ENCODE measurements around the gene RNF157.
A peak's percentile ranks its signal among the peaks of the same experiment; 100 is the strongest.
"Not testable (repeated sequence)": the region's sequence is repeated elsewhere in the genome, so short reads cannot be mapped to it uniquely, and the experiment has no call there.

The RNF157 gene

GRCh38 chr17:76189741-76190140 lies 50.6 kb downstream of the RNF157 start:
- DNase-seq (ENCODE audit: low spot score): no peak

DNA sequence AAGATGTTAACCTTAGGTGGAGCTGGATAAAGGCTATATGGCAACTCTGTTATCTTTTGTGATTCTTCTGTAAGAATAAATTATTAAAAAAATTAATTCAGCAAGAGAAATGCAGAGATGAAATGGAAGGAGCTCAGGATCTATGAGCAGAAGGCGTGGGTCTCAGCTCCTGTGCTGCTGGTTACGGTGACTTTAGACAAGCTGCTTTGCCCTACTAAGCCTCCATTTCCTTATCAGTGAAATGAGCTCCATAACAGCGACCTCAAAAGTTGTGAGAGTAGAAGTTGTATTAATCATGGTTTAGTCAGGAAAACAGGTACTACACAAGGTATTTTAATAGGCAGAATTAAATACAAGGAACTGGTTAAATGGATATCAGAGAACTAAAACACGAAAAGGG lies 51.0 kb downstream of the RNF157 start:
- no peak for DNase-seq (ENCODE audit: low spot score)

DNA sequence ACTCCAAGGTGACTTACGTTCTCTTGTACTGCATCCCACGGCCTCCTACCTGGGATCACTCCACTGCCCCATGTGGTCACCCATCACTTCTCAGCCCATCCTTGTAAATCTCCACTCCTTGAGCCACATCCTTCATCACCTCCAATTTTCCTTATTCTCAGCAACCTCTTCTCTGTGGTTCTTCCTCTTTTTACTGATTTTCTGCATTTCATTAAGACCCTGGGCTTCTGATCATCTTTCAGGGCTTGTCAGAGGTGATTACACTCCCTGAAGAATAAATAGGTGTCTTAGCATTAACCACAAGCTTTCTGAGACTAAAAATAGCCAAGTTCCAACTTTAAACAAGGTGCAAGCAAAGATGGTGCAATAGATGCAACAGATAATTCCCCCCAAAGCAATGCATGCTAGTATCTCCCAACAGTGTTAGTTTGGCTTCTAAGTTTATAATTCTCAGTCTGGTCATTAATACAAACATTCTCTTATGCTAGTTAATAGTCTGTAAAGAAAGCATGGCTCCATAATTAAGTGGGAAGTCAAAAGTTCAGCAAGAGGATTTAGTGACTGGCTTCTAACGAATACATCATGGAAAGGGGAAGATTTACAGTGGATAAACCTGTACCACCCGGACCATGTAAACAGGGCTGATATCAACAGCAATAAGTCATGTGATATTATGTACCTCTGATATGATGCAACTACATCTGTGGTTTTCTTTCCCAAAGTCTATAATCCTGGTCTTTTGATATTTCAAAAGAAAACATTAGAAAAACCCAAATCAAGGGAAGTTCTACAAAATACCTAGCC lies 51.9 kb downstream of the RNF157 start:
- no peak for DNase-seq (ENCODE audit: low spot score)

- not testable (repeated sequence) for DNase-seq (ENCODE audit: low spot score)
These were observed 53.5 kb downstream of the RNF157 start for GRCh38 chr17:76186774-76187173.

- no peak for DNase-seq (ENCODE audit: low spot score)
These were observed 56.0 kb downstream of the RNF157 start for GRCh38 chr17:76184290-76184689.

DNA sequence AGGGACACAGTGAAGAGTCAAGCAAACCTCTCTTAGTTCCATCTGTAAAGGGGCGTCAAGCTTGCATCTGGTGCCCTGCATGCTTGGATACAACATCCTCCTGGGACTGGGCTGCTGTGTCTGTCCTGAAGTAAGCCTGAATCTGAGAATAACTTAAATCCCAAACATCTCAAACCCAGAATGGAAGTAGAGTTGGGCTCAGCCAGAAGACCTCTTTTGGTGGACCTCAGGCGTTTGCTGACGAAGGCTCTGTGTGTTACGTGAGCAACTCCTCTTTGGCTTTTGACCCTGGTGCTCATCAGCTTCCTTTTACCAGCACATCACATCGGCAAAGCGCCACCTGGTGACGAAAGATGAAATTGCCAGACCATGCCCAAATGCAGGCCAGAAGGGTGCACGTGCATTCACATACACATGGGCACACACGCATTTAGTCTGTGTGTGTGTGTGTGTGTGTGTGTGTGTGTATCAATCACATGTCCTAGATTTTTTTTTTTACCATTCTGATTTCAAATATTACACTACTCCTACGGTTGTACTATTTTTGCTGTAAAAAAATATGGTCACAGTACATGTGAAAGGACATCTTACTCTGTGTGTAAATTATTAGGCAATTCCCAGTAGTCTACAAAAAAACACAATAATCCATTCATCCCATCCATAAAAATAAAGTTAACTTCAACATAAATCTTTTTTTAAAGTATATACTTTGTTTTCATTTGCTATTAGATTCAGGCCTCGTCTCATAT lies 58.1 kb downstream of the RNF157 start:
- peak; percentile 88 for DNase-seq (ENCODE audit: low spot score)

DNA sequence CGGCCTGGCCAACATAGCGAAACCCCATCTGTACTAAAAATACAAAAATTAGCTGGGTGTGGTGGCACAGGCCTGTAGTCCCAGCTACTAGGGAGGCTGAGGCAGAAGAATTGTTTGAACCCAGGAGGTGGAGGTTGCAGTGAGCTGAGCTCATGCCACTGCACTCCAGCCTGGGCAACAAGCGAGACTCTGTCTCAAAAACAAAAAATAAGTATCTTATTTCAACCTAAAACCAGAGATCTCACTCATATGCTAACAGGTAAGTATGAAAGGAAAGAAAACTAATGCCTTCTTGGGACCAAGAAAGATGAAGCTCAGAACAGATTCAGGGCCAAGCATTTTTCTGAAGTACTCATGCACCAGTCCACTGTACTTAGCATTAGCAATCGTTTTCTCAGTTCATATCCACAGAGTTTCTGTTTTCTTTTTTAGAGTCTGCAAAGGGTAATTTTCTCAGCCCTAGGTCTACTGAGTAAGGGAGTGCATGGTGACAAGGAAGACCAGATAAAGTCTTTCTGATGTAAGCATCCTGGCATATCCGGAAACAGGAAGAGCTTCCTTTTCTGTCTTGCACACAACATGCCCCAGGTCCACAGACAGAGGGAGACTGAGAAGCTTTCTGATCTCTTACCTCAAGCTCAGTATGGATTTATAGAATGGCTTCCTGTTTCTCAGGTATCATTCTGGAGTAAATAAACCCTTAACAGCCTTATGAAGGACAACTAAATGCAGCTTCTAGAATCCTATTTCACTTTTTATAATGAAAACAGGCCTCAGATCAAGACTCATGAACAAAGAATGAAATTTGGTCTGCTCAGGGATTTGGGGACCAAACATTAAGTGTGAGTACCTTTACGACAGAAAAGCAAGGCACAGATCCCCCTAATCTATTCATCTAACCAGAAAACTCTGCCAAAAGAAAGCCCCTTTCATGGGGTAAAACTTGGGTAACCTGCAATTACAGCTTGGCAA lies 60.5 kb downstream of the RNF157 start:
- DNase-seq (ENCODE audit: low spot score): peak; percentile 18

- no peak for DNase-seq (ENCODE audit: low spot score)
These were observed 62.2 kb downstream of the RNF157 start for GRCh38 chr17:76178124-76178523.

GRCh38 chr17:76176701-76177574 lies 63.4 kb downstream of the RNF157 start:
- DNase-seq (ENCODE audit: low spot score): no peak

DNA sequence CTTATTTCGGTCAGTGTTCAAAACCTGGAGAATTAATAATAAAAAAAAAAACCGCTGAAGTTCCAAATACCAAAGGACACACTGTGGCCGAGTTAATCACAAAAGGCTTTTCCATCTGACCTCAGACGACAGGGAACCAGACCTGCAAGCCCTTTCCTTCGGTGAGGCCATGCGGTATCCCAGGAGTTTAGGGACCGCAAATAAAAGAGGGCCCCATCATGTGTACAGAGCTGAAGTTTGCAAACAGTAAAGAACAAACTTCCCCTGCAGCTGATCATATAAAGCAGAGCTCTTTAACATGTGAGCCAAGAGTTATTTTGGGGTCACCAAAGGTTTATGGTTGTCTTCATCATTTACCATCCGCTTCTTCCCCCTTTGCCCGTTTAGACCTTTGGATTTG lies 66.3 kb downstream of the RNF157 start:
- DNase-seq (ENCODE audit: low spot score): no peak

DNA sequence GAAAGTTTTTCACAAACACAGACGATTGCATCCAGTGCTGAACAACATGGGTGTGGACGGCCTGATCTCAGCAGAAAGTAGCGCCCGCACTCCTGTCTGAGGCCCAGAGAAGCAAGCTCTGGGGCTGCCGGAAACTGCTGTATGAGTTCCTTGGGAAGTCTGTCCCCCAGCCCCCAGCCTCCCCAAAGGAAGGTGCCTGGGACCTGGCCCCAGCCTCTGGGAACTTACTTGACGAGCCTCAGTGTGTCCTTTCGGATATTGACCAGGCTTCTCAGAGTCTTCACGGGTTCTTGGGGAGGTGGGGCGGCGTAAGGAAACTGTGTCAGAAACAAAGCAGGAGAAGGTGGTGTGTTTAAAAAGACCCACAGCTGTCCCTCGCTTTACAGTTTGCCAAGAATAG lies 66.8 kb downstream of the RNF157 start:
- no peak for DNase-seq (ENCODE audit: low spot score)

- DNase-seq (ENCODE audit: low spot score): no peak
These were observed 68.6 kb downstream of the RNF157 start for GRCh38 chr17:76171706-76172105.

- DNase-seq (ENCODE audit: low spot score): no peak
These were observed 70.2 kb downstream of the RNF157 start for GRCh38 chr17:76170114-76170513.

DNA sequence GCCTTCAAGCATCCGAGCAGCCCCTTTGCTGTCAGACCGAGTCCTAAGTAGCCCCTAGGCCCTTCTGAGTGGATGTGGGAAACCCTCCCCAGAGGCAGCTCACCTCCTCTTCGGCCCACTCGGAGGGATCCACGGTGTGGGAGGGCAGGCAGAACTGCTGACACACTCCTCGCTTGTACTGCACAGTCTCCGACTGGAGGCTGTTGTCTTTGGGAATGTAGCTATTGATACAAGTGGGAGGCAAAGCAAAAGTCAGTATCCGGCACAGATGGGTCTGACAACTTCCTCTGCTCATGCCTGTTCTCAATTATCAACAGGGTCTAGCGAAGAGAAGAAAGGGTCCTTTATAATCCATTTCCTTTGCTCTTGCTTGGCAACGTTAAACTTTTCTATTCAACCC lies 73.4 kb downstream of the RNF157 start:
- DNase-seq (ENCODE audit: low spot score): no peak

- DNase-seq (ENCODE audit: low spot score): no peak
These were observed 74.1 kb downstream of the RNF157 start for GRCh38 chr17:76166168-76166567.

DNA sequence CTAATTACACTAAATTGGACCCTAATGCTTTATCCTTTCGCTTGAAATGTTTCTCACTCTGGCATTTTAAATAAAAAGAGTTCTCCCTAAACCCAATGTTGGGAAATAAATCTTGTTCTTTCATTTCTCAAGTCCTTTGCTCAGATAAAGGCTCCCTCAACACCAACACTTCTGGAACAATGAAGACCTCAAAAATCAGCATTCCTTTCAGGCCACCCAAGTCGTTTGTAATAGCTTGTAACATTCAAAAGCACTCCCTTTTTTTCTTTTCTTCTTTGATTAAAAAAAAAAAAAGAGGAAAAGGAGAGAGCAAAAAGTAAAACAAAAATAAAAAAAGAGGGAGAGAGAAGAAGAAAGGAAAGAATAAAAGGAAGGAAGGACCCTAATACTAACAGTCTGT lies 76.0 kb downstream of the RNF157 start:
- no peak for DNase-seq (ENCODE audit: low spot score)

GRCh38 chr17:76163919-76164318 lies 76.4 kb downstream of the RNF157 start:
- DNase-seq (ENCODE audit: low spot score): no peak

DNA sequence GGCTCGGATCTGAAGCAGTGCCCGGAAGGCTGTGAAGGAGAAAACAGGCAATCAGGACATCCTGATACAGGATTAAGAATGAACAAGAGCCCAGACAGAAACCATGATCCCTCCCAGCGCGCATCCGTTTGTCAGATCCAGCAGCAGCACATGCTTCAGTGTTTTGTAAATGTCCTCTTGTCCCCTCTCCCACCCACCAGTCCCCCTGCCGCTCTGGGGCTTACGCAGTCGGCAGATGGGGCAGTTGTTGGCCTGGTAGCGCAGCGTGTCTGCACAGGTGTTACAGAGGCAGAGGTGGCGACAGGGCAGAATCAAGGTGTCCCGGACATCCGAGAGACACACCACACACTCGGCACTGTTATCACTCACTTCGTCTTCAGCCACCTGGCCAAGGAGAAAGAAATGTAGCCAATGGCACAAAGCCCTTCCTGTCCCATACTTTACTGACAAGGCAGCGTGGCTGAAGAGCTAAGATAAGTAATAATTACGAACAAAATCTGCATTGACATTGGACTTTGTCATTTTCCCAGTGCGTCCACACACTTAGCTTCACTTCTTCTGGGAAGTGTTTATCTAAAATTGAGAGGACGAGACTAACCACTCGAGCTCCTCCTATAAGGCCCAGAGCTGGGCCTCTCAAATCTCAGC lies 78.5 kb downstream of the RNF157 start:
- DNase-seq (ENCODE audit: low spot score): no peak

DNA sequence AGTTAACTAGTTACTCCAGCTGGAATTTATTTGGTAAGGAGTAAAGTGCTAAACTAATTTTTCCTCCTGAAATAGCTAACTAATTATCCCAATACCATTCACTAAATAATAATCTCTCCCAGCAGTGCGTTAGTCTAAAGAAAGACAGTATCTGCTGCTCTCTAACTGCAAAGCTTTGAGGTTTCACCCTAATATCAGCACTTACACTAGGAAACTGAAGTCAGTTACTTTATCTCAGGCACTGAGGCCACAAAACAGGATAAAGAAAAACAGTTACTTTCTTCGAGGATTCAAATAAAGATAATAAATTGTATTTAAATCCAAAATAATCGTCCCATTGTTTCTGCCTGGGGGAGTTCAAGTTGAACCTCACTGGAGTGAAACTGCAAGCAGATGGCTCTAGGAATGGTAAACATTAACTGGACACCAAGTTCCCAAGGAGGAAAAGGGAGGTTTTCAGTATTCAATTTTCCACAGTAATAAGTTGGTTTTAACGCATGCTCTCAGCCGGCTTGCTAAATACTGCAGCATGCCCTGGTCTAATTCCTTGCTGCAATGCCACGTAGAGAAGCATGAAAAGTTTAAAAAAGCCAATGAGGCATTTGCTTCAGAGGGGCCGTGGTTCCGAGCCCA lies 79.3 kb downstream of the RNF157 start:
- DNase-seq (ENCODE audit: low spot score): peak; percentile 19

- DNase-seq (ENCODE audit: low spot score): no peak
These were observed 81.1 kb downstream of the RNF157 start for GRCh38 chr17:76159157-76159556.

All from kidney tubule cell (primary cell).